ENCODE data around the gene CEP350.

DNA sequence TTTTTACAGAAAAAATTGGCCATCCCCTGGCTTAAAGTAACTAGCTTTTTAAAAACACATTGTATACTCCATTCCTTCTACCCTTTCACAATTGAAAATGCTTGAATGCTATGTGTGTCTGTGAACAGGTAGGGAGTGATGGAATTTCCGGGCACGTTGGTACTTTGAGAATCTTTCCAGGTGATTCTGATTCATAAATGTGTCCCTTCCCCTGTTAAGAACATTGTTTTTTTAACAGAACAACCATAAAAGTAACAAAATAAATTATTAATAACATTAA is 142.7 kb downstream of the CEP350 start:
- TF ChIP-seq, protein P1, sequence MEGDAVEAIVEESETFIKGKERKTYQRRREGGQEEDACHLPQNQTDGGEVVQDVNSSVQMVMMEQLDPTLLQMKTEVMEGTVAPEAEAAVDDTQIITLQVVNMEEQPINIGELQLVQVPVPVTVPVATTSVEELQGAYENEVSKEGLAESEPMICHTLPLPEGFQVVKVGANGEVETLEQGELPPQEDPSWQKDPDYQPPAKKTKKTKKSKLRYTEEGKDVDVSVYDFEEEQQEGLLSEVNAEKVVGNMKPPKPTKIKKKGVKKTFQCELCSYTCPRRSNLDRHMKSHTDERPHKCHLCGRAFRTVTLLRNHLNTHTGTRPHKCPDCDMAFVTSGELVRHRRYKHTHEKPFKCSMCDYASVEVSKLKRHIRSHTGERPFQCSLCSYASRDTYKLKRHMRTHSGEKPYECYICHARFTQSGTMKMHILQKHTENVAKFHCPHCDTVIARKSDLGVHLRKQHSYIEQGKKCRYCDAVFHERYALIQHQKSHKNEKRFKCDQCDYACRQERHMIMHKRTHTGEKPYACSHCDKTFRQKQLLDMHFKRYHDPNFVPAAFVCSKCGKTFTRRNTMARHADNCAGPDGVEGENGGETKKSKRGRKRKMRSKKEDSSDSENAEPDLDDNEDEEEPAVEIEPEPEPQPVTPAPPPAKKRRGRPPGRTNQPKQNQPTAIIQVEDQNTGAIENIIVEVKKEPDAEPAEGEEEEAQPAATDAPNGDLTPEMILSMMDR (IDR thresholded peaks at IDR 0.05) = no peak
- no peak for TF ChIP-seq POLR2A (IDR thresholded peaks at IDR 0.05)

Measured in adrenal gland (tissue), 5 donors.